Purkinje cell (primary cell): Measurements from ENCODE around the gene SHISA2. TPM values are rescaled to one million over a fixed set of nuclear protein-coding genes. Genes with fewer than 3 reads are reported as not detected.

Experiments
- polyA plus RNA-seq: library from polyadenylated mRNA; unstranded; fragments of >200 nt; fragmentation: Nextera tagmentation; gene quantifications from 2 replicates; pipeline ENCODE4 v1.2.1, GENCODE V29; 2014

The SHISA2 gene
- polyA plus RNA-seq: 19.1 and 20.1 TPM in 2 replicates

GRCh38 chr13:26051657-26052311, at the start of gene SHISA2:
Gene SHISA2 (minus strand): TSS chr13:26052016. CDS start chr13:26050975, 1,041 bp downstream.

Other genes starting within 250 kb of the SHISA2 start
- 188 and 204 TPM in 2 replicates for gene RNF6, start 170.3 kb upstream of the SHISA2 start, polyA plus RNA-seq
- 12.0 and 25.5 TPM in 2 replicates for gene CDK8, start 202.1 kb upstream of the SHISA2 start, polyA plus RNA-seq